GM10248 (cell line): ENCODE results near the gene SDSL.

Experiments
- CTCF ChIA-PET: fragments of 300-600 bp; sonication (Branson Sonifier 250); formaldehyde crosslinking; extraction: SDS; loops from one replicate; lab custom pipeline; 2021; ENCODE audit warnings: antibody characterized with exemption; lab: Yijun Ruan, JAX
- POLR2A ChIA-PET: fragments of 350-650 bp; sonication (Branson Sonifier 250); formaldehyde crosslinking; extraction: SDS; loops from one replicate; lab custom pipeline; 2020; ENCODE audit warnings: antibody characterized with exemption; lab: Yijun Ruan, JAX
- DNase-seq: peaks from one replicate; pipeline ENCODE4 v3.0.0; 2012; ENCODE audit errors: extremely low spot score
- CTCF ChIP-seq: IDR thresholded peaks from 2 replicates; pipeline ENCODE4 v1.5.1; 2012; ENCODE audit warnings: mild to moderate bottlenecking, low read depth; ENCODE audit errors: extremely low read depth, missing control alignments, control extremely low read depth

SDSL gene

GRCh38 chr12:113407931-113408600 lies 14.1 kb upstream of the SDSL start:
- ChIA-PET POLR2A (no interaction called here), CTCF (interaction anchor here (0.7 to 1.8 kb wide), 3 partner anchors 11 to 170 kb away, joined by 3 to 5 read pairs (median 3); no protein-coding TSS in a partner anchor)
- no peak for TF ChIP-seq CTCF
- DNase-seq: no peak

- ChIA-PET POLR2A (no interaction called here), CTCF (interaction anchor here (1.4 to 1.8 kb wide), 2 partner anchors 12 to 17 kb away, joined by 3 to 5 read pairs; no protein-coding TSS in a partner anchor)
- DNase-seq: no peak
- no peak for TF ChIP-seq CTCF
These were observed 13.4 kb upstream of the SDSL start for GRCh38 chr12:113408756-113409298.

- TF ChIP-seq CTCF: no peak
- POLR2A ChIA-PET: no interaction called here
- CTCF ChIA-PET: interaction anchor here (0.8 to 1.8 kb wide), 4 partner anchors 12 to 98 kb away, joined by 3 to 7 read pairs (median 4); no protein-coding TSS in a partner anchor
- no peak for DNase-seq
These were observed 12.6 kb upstream of the SDSL start for GRCh38 chr12:113409462-113410124.

- POLR2A ChIA-PET: no interaction called here
- no peak for TF ChIP-seq CTCF
- DNase-seq: no peak
- CTCF ChIA-PET: interaction anchor here (1.0 to 3.3 kb wide), 2 partner anchors 11 to 100 kb away, joined by 3 to 18 read pairs; no protein-coding TSS in a partner anchor
These were observed 8.7 kb upstream of the SDSL start for GRCh38 chr12:113413488-113413939.

- DNase-seq: no peak
- CTCF ChIA-PET: interaction anchor here (3.3 kb wide), 1 partner anchor 10 kb away, joined by 18 read pairs; no protein-coding TSS in a partner anchor
- POLR2A ChIA-PET: no interaction called here
- no peak for TF ChIP-seq CTCF
These were observed 7.6 kb upstream of the SDSL start for GRCh38 chr12:113414519-113415038.

- ChIA-PET CTCF (no interaction called here), POLR2A (interaction anchor here (0.7 kb wide), 1 partner anchor 243 kb away, joined by 3 read pairs; no protein-coding TSS in a partner anchor)
- TF ChIP-seq CTCF: no peak
- no peak for DNase-seq
These were observed 6.0 kb upstream of the SDSL start for GRCh38 chr12:113416091-113416754.
